ENCODE results near the gene GPATCH4.

GPATCH4 gene

DNA sequence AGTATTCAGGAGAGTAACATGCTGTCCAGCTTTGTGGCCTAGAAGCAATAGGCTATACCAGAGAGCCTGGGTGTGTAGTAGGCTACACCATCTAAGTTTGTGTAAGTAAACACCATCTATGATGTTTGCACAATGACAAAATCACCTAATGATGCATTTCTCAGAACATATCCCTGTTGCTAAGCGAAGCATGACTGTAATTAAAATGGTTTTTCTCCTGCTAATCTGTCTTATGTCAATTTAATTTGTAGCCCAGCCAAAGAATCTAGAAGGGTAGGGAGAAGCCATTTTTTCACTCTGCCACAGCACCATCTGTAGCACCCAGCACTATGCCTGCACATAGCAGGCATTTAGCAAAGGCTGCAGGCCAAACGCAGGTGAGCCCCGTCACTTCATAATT is 23.7 kb downstream of the GPATCH4 start:
- no peak for DNase-seq (ENCODE audit: low spot score)

DNA sequence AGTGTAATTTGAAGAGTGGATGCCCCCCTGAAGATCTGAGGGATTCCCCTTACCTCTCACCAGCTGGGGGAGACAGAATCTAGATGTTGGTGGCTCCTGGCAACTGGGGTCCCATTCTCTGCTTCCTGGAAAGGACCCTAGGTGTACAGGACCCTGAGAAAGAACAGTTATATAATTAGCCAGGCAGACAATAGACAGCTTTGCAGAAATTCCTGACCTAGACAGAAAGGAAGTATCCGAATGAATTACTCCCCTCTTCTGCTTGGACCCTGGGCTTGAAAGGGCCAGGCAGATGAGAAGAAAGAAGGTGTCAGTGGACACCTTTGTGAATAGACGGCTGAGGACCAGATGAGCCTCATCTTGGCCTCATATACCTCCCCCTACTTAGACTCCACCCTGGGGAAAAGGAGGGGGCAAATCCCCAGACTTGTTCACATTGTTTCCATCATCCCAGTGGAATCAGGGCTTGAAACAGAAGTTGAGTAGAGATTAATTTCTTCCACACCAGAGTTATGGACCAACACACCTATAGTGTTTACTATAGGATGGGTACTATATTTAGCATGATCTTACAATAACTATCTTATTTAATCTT is 27.1 kb downstream of the GPATCH4 start:
- DNase-seq (ENCODE audit: low spot score): no peak

DNA sequence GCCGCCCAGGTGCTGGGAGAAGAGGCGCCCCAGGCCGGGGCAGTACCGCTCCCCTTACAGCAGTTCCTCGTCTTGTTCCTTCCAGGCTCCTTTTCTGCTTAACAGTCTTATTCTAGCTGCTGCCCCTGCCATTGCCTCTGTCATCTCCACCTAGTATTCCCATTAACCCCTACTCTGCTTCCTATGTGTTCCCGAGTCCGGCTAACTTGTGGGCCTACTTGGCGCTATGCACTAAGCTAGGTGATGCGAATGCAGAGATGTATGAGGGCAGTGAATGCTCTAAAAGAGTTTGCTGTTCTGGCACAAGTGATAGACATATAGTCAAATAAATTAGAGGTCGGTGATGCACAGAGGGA is 28.6 kb downstream of the GPATCH4 start:
- DNase-seq (ENCODE audit: low spot score): no peak

DNA sequence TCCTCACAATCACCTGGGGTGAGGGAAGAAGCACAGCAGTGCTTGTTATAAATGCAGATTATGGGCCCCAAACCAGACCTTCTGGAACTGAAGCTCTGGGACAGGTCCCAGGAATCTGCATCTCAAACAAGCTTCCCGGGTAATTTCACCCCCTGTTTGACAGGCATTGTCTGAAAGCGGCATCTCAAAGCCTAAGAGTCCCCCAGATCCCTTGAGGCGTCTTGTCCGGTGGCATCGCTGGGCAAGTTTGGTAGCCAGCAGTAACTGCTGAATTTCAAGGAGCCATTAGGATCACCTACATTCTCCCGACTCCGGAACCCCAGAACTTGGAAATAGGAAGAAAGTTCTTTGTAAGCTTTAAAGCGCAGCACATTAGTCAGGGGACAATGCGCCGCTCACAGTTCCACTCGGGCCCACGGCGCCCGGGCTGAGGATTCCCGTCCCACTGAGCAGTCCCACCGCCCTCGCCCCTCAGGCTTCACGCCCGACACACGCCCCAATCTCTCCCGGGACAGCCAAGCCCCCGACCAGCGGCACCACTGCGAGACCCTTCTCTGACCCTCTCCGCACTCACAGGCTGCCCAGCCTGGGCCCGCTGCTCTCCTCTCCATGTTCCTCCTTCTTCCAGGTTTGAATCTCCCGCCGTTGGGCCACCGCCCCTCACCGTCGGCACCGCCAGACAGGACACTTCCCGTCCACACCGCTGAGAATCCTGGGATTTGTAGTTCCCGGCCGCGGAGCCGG is 29.2 kb downstream of the GPATCH4 start, which contains the start of gene IQGAP3:
Gene IQGAP3, minus strand, starts transcription at position 647 of the 744 bp plus-strand sequence. Its CDS starts 36 bp downstream, at position 611.
- DNase-seq (ENCODE audit: low spot score): peak; percentile 85

DNA sequence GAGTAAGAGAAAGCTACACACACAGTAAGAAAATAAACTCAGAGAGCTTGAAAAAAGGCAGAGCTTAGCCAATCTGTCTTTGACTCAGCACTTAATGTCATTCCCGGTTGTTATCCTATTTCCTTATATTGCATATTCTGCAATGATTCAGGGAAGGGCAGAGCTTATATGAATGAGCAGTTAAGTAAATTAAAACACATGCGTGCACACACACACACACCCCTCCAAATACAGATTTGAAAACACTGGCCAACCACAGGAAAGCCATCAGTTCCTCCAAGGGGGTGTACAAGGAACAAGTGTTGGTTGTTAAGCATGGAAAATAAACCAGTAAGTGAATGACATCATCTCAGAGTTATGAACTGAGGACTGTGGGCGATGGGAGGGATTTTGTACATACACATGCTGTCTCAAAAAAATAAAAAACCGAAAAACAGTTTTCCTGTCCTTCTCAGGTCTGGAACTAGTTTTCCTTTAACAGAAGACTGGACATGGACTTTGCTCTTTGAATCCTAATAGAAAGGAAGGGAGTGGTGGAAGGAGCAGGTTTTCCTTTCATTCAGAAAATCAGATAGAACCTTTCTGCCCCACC is 29.9 kb downstream of the GPATCH4 start:
- DNase-seq (ENCODE audit: low spot score): no peak

DNA sequence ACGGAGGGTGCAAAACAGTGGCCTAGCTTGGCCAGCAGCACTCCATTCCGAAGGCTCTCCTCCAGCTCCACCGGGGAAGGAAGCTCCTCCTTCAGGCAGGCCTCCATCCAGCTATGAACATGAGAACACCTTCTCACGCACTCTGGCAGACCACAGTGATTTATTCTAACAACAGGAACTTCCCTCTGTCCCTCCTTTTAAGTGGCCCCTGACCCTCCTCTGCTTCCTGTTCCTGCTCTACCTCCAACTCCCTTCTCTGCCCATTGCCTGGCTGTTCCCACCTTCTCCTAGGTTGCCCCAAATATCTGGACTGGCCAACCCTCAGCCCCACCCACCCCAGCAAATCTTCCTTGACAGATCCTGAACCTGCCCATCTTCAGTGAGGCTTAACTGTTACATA is 34.8 kb downstream of the GPATCH4 start:
- no peak for DNase-seq (ENCODE audit: low spot score)

DNA sequence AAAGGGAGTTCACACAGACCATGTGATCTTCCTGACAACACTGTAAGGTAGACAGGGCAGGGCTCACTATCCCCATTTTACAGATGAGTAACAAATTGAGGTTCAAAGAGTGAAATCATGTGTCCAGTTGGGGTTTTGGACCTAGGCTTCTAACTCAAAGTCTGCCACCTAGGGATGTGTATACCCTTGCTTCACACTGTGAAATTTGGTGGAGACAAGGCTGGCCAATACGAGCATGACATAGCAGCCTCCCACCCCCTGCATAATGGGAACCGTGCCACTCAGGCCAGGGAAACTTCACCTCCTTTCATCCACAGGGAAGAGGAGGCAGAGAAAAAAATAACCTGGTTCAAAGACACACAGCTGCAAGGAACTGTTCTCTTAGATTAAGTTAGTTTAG is 35.8 kb downstream of the GPATCH4 start:
- DNase-seq (ENCODE audit: low spot score): no peak

DNA sequence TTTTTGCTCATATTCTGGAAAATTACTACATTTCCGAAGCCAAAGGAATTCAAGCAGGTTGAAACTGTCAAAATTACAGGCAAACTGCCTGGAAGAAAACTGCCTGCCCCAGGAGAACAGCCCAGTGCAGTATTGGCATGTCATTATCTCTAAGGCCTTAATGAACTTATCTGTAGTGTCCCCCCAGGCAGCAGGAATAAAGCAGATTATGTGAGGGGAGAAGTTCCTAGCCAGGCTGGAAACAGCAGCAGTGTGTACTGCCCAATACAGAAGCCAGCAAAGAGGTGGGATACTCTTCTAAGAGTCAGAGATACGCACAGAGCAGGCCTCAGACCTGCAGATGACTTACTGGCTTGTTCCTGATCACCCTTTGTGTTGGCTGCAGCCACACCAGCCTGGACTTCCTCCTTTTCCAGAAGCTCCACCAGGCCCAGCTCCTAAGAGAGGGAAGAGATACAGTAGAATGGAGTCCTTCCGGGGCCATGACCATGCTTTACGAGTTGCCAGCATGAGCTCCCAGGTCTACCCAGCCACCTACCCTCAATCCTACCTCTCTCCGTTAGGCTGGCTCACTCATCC is 40.6 kb downstream of the GPATCH4 start:
- no peak for DNase-seq (ENCODE audit: low spot score)

DNA sequence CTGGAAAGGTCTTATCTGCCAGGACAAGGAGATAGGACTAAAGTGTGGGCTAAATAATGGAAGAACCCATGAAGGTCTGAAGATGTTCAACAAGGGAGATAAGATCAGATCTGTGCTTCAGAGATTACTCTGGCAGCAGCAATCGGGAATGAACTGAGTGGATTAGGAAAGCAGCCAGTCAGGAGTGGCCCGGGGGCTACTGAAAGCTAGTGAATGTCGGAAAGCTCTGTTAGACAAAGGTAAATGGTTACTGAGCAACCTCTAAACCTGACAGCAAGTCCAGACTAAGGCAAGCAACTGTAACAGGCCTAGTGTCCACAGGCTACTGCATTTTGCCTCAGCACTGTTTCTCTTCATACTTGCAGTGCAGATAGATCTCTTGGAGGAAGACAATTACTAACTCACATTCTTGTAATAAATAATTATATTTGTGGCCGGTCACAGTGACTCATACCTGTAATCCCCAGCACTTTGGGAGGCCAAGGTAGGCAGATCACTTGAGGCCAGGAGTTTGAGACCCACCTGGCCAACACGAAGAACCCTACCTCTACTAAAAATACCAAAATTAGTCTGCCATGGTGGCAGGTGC is 41.4 kb downstream of the GPATCH4 start:
- DNase-seq (ENCODE audit: low spot score): no peak

DNA sequence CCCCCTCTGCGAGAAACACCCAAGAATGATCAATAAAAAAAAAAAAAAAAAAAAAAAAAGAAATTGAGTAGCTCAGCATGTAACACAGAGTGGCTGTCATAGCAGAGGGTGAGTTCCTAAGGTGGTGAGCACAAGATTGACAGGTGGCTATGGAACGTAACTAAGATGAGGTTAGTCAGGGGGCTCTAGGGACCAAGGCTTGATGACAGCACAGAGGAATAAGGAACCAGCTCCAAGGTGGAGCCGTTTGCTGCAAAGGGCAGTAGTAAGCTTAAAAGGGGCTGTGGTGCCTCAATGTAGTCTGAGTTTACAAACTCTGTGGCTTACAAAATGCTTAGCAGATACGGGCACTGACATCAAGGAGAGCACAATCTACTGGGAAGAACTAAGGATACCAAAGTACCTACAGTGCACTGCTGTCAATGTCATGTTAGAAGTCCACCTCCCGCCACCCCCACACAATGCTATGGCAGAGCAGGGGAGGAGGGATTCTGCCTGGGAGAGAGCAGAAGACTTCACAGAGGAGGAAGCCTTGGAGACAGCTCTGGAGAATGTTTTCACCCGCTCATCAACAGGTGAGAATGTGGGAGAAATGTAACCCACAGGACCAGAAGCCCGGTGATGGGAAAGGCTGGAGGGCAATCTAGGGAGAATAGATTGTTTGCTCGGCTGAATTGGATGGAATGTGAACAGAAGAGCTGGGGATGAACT is 42.0 kb downstream of the GPATCH4 start:
- DNase-seq (ENCODE audit: low spot score): no peak

DNA sequence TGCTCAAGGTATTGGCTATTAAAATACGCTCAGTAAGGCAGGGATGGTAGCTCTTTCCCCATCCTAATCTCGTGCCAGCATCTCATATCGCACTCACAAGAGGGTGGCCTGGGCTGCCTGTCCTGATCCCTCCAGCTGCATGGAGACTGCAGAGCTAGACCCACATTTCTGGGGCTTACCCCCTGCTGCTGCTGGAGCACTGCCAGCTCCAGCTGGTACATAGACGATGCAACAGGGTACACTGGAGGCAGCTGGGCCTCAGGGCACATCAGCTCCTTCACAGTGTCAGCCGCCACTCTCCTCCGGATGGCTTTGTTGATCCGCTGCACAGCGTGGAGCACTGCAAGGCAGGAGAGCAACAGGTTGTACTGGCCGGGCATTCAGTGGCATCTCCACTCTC is 44.9 kb downstream of the GPATCH4 start:
- no peak for DNase-seq (ENCODE audit: low spot score)

DNA sequence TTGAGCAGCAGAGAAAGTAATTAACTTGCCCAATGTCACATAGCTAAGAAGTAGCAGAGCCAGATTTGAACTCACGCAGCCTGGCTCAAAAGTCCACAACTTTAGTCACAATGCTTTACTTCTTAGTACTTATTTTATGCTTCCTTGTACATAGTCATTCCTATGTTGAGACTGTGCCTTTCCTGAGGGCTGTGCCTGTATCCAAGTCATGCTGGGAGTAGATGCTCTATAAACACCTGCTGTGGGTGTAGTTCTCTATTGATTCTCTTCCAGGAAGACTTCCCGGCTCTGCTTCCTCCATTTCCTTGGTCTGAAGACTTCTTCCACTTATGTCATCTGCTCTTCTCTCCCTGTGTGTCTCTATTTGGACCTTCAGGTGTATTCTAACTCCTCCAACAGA is 45.6 kb downstream of the GPATCH4 start:
- no peak for DNase-seq (ENCODE audit: low spot score)

DNA sequence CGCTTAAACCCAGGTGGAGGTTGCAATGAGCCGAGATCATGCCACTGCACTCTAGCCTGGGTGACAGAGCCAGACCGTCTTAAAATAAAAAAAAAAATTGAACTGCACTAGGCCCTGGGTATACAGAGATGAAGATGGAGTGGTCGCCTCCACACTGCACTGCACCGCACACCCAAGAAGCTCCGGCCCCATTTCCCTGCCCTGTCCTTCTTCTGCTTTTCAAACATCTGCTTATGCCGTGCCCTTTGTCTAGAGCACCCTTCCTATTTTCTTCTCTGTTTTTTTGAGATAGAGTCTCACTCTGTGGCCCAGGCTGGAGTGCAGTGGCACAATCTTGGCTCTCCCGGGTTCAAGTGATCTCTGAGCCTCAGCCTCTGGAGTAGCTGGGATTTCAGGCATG is 46.3 kb downstream of the GPATCH4 start:
- DNase-seq (ENCODE audit: low spot score): no peak

DNA sequence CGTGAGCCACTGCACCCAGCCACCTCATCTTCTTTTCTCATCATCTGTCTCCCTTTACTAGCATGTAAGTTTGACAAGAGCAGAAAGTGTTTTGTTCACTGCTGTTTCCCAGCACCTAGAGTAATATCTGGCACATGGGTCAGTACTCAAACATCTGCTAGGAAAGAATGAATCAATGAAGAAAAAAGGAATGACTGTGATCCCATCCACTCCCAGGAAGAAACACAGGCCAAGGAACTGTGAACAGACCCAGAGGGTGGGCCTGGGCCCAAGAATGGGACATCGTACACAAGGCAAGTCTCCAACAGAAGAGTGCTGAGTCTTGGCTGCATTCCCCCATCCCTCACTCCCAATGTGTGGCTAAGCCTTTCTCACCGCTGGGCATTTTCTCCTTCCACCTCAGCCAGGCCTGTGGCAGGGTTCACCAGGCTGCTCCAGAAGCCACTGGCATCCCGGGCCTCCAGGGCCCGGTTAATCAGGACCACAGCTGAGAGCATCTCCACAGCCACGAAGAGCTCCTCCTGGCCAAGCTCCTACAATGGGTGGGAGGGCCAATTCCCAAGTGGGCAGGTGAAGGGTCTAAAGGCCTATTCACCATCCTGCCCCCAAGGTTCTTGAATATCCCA is 47.3 kb downstream of the GPATCH4 start:
- DNase-seq (ENCODE audit: low spot score): no peak

DNA sequence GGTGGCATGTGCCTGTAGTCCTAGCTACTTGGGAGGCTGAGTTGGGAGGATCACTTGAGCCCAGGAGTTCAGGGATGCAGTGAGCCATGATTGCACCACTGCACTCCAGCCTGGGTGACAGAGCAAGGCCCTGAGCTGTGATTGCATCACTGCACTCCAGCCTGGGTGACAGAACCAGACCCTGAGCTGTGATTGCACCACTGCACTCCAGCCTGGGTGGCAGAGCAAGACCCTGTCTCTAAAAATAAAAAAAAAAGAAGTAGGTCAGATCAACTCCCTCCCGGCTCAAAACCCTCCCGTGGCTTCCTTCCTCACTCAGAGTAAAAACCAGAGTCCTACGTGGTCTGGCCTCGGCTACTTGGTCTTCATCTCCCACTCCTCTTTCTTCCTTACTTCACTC is 48.3 kb downstream of the GPATCH4 start:
- peak; percentile 62 for DNase-seq (ENCODE audit: low spot score)

DNA sequence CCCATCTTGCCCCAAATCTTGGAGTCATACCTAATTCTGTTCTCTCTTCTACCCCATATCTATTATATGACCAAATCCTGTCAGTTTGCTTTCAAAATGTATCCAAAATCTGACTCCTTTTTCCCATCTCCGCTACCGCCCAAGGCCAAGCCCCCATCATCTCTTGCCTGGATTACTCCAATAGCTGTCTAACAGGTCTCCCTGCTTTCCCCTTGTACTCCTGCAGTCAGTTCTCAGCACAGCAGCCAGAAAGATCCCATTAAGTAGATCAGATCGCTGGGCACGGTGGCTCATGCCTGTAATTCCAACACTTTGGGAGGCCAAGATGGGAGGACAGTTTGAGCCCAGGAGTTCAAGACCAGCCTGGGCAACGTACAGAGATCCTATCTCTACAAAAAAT is 48.8 kb downstream of the GPATCH4 start:
- no peak for DNase-seq (ENCODE audit: low spot score)

DNA sequence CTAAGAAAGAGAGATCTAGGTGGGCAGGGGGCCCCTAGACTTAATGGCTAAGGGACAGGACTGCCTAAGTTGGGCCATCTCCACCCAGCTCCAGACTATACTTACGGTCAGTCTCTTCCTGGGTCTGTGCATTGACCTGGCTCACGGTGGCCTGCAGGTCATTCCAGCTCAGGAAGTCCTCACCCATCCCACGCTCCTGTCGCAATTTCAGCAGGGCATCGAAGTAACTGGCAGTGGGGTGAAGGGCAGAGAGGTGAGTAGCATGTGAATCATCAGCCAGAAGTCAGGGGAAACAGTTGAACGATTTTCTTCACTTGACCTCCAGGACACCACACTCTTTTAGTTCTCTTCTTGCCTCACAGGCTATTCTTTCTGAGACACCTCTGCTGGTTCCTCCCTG is 49.4 kb downstream of the GPATCH4 start:
- DNase-seq (ENCODE audit: low spot score): no peak

DNA sequence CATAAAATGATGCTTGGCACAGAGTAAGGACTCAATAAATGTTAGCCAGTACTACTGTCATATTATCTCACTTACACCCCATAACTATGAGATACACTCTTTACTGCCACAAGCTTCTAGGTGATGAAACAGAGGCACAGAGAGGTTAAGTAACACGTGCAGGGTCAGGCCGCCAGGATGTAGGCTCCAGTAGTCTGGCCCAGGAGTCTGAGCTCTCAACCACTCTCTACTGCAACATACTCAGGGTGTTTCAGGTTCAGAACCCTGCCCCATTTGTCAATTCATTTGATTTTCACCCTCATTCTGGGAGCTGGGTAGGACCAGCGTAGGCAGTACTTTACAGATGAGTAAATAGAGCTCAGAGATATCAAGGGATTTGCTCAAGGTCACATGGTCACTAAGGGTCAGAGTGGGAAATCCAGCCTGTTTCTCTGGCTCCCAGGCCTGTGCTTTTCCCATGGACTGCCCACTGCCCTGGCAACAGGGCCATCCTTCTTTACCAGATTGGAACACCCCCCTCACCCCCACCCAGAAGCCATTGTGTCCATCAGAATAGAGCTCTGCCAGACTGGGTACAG is 50.1 kb downstream of the GPATCH4 start:
- no peak for DNase-seq (ENCODE audit: low spot score)

DNA sequence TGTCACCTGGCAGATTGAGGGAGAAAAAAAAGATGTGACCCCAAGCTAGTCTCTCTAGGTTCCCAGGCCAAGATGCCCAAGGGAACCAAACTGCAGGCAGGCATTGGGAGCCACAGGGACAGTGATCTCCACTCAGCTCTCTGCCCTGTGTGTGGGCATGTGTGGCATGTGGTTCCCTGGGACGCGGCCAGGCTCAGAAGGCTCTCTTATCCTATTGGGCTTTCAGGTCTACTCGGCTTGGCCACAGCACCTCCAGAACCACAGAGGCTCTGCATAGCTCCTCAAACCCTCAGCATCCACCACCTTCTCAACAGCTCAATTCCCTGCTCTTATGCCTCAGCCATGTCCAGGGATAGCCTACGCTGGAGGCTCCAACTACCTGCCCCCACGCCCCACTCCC is 50.9 kb downstream of the GPATCH4 start:
- DNase-seq (ENCODE audit: low spot score): no peak

DNA sequence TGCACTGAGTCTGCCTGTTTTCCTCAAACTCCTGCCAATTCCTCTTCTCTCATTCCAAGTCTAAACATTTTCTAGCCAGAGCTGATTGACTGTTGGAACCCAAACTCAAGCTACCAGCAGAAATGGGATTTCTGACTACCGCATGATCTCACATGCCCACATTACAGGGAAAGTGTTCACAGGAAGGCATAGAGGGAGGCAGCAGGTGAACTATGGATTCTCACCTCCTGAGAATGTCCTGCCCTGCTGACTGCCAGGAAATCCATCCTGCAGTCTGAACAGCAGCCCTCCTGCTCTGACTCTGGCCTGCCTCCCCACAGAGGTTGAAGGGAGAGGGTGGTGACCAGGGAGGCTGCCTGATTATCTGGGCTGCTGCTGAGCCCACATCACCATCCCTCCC is 51.4 kb downstream of the GPATCH4 start:
- no peak for DNase-seq (ENCODE audit: low spot score)

DNA sequence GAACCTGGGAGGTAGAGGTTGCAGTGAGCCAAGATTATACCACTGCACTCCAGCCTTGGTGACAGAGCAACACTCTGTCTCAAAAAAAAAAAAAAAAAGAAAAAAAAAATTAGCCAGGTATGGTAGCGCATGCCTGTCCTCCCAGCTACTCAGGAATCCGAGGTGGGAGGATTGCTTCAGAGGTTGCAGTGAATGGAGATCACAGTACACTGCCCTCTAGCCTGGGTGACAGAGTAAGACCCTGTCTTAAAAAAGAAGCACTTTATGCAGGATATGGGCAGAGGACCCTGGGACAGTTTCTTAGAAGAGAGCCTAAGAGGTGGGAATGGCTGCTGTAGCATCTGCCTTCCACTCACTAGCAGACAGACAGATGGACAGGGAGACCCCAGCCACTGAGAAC is 51.9 kb downstream of the GPATCH4 start:
- no peak for DNase-seq (ENCODE audit: low spot score)
